ENCODE measurements around the gene LHX3. TPM values are rescaled to one million over a fixed set of nuclear protein-coding genes. Genes with fewer than 3 reads are reported as not detected.

Gene LHX3
- total RNA-seq, 3 donors from 2014 or later, result not detected

DNA sequence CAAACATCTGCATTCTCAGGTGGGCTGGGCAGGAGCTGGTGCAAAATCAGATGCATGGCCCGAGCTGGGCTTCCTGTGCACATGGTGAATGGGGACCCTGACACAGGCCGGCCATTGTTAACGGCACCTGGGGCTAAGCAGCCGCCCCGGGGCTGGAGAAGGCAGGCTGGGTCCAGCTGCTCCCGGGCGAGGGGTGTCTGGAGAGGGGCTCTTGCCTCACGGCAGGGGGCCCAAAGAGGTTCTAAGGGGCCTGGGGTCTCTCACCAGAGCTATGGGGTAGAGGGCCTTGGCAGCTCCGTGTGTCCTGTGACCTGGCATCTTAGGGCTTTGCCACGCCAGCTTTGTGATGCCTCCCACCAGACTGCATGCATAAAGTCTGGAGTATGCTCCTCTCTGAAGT is 45.7 kb upstream of the LHX3 start:
- TF ChIP-seq, protein P1, sequence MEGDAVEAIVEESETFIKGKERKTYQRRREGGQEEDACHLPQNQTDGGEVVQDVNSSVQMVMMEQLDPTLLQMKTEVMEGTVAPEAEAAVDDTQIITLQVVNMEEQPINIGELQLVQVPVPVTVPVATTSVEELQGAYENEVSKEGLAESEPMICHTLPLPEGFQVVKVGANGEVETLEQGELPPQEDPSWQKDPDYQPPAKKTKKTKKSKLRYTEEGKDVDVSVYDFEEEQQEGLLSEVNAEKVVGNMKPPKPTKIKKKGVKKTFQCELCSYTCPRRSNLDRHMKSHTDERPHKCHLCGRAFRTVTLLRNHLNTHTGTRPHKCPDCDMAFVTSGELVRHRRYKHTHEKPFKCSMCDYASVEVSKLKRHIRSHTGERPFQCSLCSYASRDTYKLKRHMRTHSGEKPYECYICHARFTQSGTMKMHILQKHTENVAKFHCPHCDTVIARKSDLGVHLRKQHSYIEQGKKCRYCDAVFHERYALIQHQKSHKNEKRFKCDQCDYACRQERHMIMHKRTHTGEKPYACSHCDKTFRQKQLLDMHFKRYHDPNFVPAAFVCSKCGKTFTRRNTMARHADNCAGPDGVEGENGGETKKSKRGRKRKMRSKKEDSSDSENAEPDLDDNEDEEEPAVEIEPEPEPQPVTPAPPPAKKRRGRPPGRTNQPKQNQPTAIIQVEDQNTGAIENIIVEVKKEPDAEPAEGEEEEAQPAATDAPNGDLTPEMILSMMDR (IDR thresholded peaks at IDR 0.05), result no peak
- TF ChIP-seq POLR2AphosphoS5 (IDR thresholded peaks at IDR 0.05) (no peak), POLR2A (IDR thresholded peaks at IDR 0.05) (no peak)
- Histone ChIP-seq H3K4me1 (no peaks in the 10 kb centered on the region), H3K36me3 (no peaks in the 10 kb centered on the region), H3K9me3 (no peaks in the 10 kb centered on the region), H3K27me3 (peaks cover 0 to 26% of the 10 kb centered on the region in 2 donors), H3K27ac (no peak overlapping the region), H3K4me3 (no peak overlapping the region)
- DNase-seq (ENCODE audit: low spot score in 2 of 2), result no peak
- intact Hi-C loops (cut with DNase I; ENCODE audit: low total_unique reads), result no loop called here

DNA sequence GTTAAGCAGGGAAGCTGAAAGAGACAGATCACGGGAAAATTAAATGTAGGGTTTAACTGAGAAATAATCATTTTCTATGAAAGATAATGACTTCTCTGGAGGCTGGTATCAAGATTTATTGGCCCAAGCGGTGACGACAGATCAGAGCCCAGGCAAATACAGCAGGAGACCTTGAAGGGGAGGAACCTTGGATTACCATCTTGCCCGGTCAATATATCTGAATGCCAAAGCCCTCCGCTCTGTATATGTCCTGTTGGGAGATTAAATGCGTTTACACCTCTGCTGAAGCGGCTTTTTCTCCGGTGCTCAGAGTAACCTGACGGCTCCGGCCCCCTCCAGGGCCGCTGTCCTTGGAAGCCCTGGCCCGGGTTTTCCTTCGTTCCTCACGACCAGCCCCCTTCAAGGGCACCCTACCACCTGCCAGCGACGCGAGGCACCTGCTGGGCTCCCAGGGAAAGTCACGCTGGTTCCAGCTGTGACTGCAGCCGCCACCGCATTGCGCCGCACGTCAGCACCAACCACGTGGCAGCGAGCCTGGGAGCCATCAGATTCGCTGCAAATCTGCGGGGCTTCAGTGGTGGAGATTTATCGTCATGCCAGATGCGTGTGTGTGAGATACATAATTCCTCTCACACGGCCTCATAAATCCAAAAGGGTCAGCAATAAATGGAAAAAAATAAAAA is 45.1 kb upstream of the LHX3 start:
- Histone ChIP-seq H3K27ac (no peak overlapping the region), H3K27me3 (peaks cover 0 to 24% of the 10 kb centered on the region in 2 donors), H3K36me3 (no peaks in the 10 kb centered on the region), H3K4me3 (no peak overlapping the region), H3K4me1 (no peaks in the 10 kb centered on the region), H3K9me3 (no peaks in the 10 kb centered on the region)
- no peak for TF ChIP-seq POLR2AphosphoS5 (IDR thresholded peaks at IDR 0.05)
- TF ChIP-seq POLR2A (IDR thresholded peaks at IDR 0.05), result no peak
- TF ChIP-seq, protein P1 (IDR thresholded peaks at IDR 0.05), result no peak
- intact Hi-C loops (cut with DNase I; ENCODE audit: low total_unique reads), result no loop called here
- no peak for DNase-seq (ENCODE audit: low spot score in 2 of 2)

DNA sequence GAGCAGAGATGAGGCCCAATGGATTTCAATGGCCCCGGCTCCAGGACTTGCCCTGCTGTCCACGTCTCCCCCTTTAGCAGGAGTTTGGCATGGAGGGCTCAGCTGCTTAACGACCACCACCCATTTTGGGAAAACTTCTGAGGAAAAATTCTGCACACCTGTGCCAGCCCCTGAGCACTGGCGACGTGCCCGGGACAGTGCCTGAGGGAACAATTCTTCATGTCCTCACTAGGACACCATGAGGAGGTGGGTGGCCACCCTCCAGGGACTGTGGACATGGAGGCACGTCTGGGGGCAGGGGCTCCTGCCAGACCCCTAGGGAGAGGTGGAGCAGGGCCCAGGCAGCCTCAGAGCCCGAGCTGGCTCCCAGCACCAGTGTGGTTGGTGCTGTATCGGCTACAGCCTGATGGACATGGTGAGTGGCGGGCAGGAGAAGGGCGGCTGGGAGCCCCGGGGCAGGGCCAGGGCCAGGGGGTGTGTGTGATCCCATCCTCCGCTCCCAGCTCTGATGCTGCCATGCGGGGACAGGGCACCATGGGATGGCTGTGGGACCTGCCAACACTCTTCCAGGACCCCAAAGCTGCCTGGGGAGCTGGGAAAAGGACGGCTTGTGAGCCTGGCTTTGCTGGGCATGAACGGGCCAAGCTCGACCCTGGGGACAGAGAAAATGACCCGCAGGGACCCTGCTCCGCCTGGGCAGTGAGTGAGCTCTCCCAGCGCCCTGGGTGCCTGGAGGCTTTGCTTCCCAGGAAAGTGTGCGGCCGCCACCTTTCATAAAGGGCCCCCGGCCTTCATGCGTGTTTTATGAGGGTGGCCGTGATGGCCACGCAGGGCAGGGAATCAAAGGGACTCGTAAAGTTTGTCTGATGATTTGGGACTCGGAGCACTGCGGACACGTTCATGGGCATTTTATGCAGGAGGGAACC is 44.3 kb upstream of the LHX3 start:
- no peak overlapping the region for H3K4me3 ChIP-seq
- DNase-seq (ENCODE audit: low spot score in 2 of 2), result no peak
- peaks cover 0 to 18% of the 10 kb centered on the region in 2 donors for H3K27me3 ChIP-seq
- intact Hi-C loops (cut with DNase I; ENCODE audit: low total_unique reads), result no loop called here
- H3K9me3 ChIP-seq, result no peaks in the 10 kb centered on the region
- TF ChIP-seq, protein P1 (IDR thresholded peaks at IDR 0.05), result no peak
- TF ChIP-seq POLR2AphosphoS5 (IDR thresholded peaks at IDR 0.05) (no peak), POLR2A (IDR thresholded peaks at IDR 0.05) (no peak)
- no peak overlapping the region for H3K27ac ChIP-seq
- H3K36me3 ChIP-seq, result no peaks in the 10 kb centered on the region
- H3K4me1 ChIP-seq, result peaks cover 0 to 7% of the 10 kb centered on the region in 2 donors

DNA sequence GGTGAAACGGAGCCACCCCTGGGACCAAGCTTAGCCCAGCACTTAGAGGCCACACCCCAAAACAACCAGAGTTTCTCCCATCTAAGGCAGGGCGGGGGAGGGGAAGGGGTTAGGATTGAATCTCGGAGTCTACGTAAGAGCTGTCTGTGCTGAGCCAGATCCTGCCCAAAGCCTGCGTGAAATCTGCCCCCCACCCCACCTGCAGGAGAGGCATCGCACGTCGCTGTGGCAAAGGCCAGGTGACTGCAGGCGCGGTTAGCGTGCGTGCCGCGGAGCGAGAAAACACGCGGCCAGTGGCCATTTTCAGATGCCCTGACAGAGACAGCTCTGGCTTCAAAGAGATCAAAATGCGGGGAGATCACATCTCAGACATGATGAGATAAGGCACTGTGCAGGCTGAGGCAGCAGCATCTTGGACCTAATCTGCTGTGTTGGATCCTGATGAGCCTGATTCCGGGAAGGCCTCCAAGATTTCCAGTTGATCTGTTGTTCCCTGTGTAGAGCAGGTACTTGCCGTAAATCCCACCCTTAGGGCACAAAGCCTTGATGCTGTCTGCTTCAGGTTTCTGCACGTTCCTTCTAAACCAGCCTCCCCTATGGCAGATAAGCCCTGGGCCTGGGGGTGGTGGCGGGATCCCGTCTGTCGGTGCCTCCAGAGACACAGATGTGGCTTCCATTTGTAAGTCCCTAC is 43.2 kb upstream of the LHX3 start:
- peaks cover 0 to 11% of the 10 kb centered on the region in 2 donors for H3K4me1 ChIP-seq
- no peak overlapping the region for H3K27ac ChIP-seq
- H3K9me3 ChIP-seq, result no peaks in the 10 kb centered on the region
- no peak for DNase-seq (ENCODE audit: low spot score in 2 of 2)
- no peak overlapping the region for H3K4me3 ChIP-seq
- TF ChIP-seq, protein P1 (IDR thresholded peaks at IDR 0.05), result no peak
- TF ChIP-seq POLR2A (IDR thresholded peaks at IDR 0.05) (no peak), POLR2AphosphoS5 (IDR thresholded peaks at IDR 0.05) (no peak)
- H3K36me3 ChIP-seq, result no peaks in the 10 kb centered on the region
- intact Hi-C loops (cut with DNase I; ENCODE audit: low total_unique reads), result no loop called here
- H3K27me3 ChIP-seq, result peaks cover 0 to 12% of the 10 kb centered on the region in 2 donors

Data from breast epithelium (tissue), 4 donors.